ENCODE data around the gene CD81.

CD81 gene

GRCh38 chr11:2377511-2378443 lies 667 bp downstream of the CD81 start:
- FAIRE-seq = no peak

GRCh38 chr11:2378527-2379210 lies 1.6 kb downstream of the CD81 start:
- FAIRE-seq = peak; percentile 65

DNA sequence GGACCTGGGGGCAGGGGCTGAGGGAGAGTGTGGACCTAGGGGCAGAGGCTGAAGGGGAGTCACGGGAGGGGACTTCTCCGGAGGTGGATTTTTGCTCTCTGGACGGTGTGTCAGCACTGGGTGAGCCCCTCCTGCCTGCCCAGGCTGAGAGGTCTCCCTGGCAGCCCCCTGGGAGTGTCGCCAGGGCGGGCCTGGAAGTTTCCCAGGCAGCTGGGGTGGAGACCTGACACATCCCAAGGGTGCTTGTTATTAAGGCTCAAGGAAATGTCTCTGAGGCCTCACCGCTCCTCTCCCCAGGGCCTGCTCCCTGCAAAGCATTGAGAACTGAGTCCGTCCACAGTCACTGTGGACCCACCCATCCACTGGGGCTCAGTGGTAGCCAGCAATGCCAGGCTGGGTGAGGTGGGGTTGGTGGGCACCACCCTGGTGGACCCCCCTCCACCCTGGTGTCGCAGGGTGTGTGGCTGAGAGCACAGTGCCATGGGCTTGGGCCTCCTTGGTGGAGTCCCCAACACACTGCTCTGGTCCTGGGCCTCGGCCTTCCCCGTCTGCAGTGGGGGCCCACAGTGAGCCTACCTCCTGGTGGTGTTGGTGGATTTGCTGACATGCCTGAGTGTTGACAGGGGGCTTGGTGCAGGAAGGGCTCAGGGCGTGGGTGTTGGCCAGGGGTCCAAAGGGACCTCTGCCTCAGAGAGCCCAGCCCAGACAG lies 2.5 kb downstream of the CD81 start:
- FAIRE-seq = no peak

GRCh38 chr11:2380396-2380795 lies 3.3 kb downstream of the CD81 start:
- no peak for FAIRE-seq

GRCh38 chr11:2380807-2381350 lies 3.8 kb downstream of the CD81 start:
- FAIRE-seq = no peak

DNA sequence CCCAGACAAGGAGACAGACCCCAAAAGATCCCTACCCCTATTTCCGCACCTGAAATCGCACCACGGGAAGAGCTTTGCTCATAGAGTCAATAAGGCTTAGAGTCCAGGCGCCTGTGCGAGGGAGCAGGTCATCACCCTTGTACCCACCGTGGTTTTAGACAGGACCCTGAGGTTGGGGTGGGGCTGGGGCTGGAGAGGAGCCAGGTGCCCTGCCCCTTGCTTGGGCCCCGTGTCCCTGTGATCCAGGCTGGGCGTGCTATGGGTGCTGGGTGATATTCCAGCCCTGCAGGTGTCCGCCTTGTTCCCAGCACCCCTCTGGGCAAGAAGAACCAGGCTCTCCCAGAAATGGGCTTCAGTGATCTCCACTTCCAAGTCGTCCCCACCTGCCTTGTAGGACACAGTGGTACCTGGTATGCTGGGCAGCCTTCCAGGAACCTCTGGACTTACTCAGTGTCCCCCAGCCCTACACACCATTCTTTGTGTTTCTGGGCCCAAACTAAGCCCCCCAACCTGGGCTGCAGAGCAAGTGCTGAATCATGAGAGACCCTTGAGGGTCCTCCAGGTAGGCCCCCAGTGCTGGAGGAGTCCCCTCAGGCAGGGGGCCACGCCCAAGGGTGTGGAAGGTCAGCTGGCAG lies 4.5 kb downstream of the CD81 start:
- FAIRE-seq = no peak

DNA sequence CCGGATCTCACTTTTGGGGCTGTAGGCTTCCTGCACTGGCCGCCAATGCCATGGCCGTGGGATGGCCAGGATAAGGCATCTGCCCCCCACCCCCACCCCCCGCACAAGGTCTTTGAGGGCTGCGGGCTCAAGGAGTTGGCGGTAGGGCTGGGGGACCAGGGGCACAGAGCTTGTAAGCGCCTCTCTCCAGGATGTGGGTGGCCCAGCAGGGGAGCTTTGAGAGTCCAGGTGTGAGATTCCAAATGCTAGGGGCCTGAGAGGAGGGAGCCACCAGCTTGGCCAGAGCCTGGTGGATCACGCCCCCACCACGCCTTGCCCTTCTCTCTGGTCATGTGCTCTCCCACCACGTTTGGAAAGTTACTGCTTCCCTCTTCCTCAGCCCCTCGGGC lies 5.0 kb downstream of the CD81 start:
- no peak for FAIRE-seq

DNA sequence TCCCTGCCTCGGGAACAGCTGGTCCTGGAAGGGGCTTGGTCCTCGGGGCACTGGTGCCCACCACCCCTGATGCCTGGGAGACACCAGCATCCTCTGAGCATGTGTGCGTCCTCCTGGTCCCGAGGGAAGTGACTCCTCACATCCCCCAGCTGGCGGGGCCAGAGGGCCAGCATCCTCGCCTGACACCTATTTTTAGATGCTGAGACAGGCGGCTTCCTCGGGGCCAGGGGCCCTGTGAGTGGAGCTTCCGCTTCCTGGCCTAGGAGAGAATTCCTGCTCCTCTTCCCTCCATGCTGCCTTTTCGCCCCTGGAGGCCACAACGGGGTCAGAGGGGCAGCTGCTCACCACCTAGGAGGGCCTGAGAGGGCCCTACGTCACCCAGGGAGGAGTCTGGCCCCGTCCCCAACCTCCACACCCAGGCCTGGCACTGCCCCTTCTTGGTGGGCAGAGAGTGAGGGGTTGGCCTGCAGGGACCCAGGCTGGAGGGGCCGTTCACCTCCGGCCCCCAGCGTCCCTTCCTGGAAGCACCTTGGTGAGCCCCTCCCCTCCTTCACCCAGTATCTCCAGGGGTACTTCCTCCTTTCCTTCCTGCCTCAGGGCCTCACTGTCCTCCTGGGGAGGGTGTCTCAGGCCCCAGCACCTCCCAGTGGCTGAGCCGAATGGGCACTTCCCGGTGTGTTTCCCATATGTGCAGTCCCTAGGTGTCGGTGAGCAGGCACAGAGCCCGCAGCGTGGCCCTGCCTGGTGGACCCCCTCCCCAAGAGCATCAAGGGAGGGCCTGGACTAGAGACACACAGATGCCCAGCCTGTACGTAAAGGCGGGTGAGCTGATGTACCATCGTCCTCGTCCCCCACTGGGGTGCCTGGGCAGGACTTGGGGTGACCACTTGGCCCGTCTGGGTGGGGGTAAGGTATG lies 6.1 kb downstream of the CD81 start:
- FAIRE-seq = no peak

DNA sequence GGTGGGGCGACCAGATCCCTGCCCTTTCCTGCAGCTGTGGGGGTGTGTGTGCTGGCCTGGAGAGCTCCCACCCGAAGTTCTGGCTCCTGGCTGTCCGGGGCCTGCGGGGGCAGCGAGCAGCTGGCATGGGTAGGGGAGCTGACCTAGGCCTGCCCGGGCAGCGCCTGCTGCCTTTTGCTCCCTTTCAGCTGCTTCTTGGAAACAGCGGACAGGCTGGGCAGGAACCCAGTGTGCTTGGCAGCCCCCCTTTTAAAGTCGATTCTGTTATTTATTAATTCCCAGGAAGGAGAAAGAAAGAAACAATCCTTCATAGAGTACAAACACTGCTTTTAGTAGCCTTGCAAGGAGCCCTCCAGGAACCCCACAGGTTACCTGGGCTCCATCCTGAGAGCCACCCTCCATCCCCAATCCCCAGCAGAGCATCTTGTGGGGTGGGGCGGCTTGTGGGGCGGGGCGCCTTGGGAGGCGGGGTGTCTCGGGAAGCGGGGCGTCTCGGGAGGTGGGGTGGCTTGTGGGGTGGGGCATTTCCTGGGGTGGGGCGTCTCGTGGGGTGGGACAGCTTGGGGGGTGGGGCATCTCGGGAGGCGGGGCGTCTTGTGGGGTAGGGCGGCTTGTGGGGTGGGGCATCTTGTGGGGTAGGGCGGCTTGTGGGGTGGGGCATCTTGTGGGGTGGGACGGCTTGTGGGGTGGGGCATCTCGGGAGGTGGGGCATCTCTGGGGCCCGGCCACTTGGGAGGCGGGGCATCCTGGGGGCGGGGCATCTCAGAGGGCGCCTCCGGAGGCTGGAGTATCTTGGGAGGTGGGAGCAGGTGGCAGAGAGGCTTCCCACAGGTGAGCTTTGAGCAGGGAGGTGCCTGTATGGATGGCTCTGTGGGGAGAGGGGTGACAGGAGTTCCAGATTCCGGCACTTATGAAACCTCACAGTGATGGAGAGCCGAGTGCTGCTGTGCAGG lies 7.0 kb downstream of the CD81 start:
- FAIRE-seq = no peak

DNA sequence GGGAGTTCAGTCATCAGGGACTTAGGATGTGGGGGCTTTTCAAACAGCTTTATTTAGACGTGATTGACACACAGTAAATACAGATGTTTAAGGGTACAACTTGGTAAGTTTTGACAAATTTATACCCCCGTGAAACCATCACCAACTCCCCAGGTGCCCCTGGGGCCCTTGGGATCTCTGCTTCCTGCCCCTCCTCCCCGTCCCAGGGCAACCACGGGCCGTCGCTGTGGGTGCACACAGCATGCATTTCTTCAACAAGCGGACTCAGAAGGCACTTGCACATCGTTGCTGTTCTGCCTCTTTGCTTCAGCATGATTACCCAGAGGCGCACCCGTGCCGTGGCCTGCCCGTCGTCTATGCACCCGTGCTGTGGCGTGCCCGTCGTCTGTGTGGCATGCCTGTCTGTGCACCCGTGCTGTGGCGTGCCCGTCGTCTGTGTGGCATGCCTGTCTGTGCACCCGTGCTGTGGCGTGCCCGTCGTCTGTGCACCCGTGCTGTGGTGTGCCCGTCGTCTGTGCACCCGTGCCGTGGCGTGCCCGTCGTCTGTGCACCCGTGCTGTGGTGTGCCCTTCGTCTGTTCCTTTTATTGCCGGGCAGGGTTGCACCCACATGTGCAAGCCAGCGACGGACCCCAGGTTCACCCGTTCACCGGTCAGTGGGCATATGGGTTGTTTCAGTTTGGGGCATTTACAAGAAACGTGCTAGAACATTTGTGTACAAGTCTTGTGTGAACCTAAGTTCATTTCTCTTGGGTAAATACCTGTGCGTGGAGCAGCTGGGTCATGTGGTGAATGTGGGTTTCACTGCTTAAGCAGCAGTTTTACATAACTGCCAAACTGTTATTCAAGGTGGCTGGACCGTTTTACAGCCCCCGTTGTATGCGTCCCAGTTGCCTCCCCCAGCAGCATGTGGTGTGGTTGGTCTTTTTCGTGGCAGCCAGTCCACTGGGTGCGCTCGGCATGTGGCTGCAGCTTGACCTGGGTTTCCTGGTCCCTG lies 8.3 kb downstream of the CD81 start:
- FAIRE-seq = no peak

- FAIRE-seq = no peak
These were observed 9.5 kb downstream of the CD81 start for GRCh38 chr11:2386591-2386990.

- no peak for FAIRE-seq
These were observed 10.3 kb downstream of the CD81 start for GRCh38 chr11:2387266-2387987.

- no peak for FAIRE-seq
These were observed 11.6 kb downstream of the CD81 start for GRCh38 chr11:2388431-2389376.

- FAIRE-seq = no peak
These were observed 12.4 kb downstream of the CD81 start for GRCh38 chr11:2389377-2390026.

DNA sequence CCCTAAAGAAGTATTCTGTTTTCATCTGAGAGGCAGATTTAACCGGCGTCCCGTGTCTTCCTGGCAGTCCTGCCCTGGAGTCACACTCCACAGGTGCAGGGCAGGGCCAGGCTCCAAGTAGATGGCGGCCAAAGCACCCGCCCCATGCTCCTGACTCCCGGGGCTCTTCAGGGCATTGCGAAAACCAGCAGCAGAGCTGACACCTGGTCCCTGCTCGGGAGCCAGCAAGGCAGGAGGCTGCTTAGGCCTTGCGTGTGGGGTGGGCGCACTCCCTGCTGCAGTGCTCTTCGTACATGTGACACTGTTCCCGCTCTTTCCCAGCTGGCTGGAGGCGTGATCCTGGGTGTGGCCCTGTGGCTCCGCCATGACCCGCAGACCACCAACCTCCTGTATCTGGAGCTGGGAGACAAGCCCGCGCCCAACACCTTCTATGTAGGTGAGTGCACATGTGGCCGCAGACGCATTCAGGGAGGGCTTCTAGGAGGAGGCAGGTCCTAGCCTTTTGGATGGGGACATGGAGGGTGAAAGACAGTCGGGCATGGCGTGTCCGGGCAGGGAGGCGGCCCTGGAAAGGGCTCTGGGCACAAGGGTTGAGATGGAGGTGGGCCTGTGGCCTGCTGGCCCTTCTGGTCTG lies 13.1 kb downstream of the CD81 start:
- FAIRE-seq = no peak

DNA sequence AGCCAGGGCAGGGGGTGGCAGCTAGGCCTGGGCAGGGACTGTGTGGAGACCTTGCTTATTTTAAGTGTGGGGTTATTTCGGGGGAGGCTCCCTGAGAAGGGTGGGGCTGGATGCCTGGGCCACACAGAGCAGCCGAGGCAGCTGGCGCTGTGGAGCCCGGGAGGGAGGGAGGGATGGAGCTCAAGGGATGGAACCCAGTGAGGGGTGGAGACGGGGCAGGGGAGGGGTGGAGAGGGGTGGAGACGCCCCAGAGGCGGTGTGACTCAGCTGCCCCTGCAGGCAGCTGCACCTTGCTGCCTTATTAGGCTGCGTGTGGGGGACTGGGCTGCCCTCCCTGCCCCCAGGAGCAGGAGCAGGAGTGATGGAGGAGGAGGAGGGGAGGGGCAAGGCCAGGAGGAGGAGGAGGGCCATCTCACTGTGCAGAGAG lies 13.6 kb downstream of the CD81 start:
- no peak for FAIRE-seq
